IPS-15b (cell line): ENCODE results near the gene PHTF1.

ENCODE experiments used
- H3K27me3 ChIP-seq: one replicate; pipeline ENCODE4 v1.6.1; 2013; ENCODE audit warnings: low read length; ENCODE audit not compliant: control insufficient read depth, insufficient read depth
- H3K36me3 ChIP-seq: one replicate; pipeline ENCODE4 v1.6.1; 2013; ENCODE audit warnings: low read length; ENCODE audit not compliant: control insufficient read depth, insufficient read depth
- H3K4me1 ChIP-seq: one replicate; pipeline ENCODE4 v1.6.1; 2013; ENCODE audit warnings: mild to moderate bottlenecking, low read length; ENCODE audit not compliant: control insufficient read depth, insufficient read depth
- H3K4me3 ChIP-seq: one replicate; pipeline ENCODE4 v1.5.1; 2013; ENCODE audit warnings: low read depth, low read length
- H3K9ac ChIP-seq: one replicate; pipeline ENCODE4 v1.6.1; 2013; ENCODE audit warnings: low read depth, mild to moderate bottlenecking, low read length
- H3K9me3 ChIP-seq: one replicate; pipeline ENCODE4 v1.6.1; 2013; ENCODE audit warnings: mild to moderate bottlenecking, low read length; ENCODE audit not compliant: control insufficient read depth, insufficient read depth

PHTF1 gene

GRCh38 chr1:113692824-113693431 lies 66.4 kb downstream of the PHTF1 start:
- Histone ChIP-seq H3K36me3 (peaks cover 3% of the 10 kb centered on the region), H3K4me3 (no peak overlapping the region), H3K9ac (no peak overlapping the region), H3K9me3 (no peaks in the 10 kb centered on the region), H3K27me3 (no peaks in the 10 kb centered on the region), H3K4me1 (no peaks in the 10 kb centered on the region)

- no peaks in the 10 kb centered on the region for H3K27me3 ChIP-seq
- H3K4me1 ChIP-seq, result no peaks in the 10 kb centered on the region
- no peak overlapping the region for H3K4me3 ChIP-seq
- no peak overlapping the region for H3K9ac ChIP-seq
- H3K9me3 ChIP-seq, result no peaks in the 10 kb centered on the region
- H3K36me3 ChIP-seq, result peaks cover 3% of the 10 kb centered on the region
Measured at GRCh38 chr1:113692342-113692741, 66.9 kb downstream of the PHTF1 start.

- peaks cover 3% of the 10 kb centered on the region for H3K36me3 ChIP-seq
- H3K27me3 ChIP-seq, result no peaks in the 10 kb centered on the region
- H3K9ac ChIP-seq, result no peak overlapping the region
- no peaks in the 10 kb centered on the region for H3K9me3 ChIP-seq
- H3K4me3 ChIP-seq, result no peak overlapping the region
- H3K4me1 ChIP-seq, result no peaks in the 10 kb centered on the region
Measured at GRCh38 chr1:113691184-113691583, 68.1 kb downstream of the PHTF1 start.

GRCh38 chr1:113686891-113687618 lies 72.2 kb downstream of the PHTF1 start:
- H3K4me3 ChIP-seq, result no peak overlapping the region
- H3K36me3 ChIP-seq, result peaks cover 3% of the 10 kb centered on the region
- no peak overlapping the region for H3K9ac ChIP-seq
- no peaks in the 10 kb centered on the region for H3K27me3 ChIP-seq
- H3K4me1 ChIP-seq, result no peaks in the 10 kb centered on the region
- H3K9me3 ChIP-seq, result no peaks in the 10 kb centered on the region

- Histone ChIP-seq H3K27me3 (no peaks in the 10 kb centered on the region), H3K4me3 (no peak overlapping the region), H3K4me1 (peaks cover 9% of the 10 kb centered on the region), H3K9ac (no peak overlapping the region), H3K9me3 (no peaks in the 10 kb centered on the region), H3K36me3 (no peaks in the 10 kb centered on the region)
Measured at GRCh38 chr1:113684153-113684541, 75.1 kb downstream of the PHTF1 start.

- Histone ChIP-seq H3K4me1 (peaks cover 9% of the 10 kb centered on the region), H3K36me3 (no peaks in the 10 kb centered on the region), H3K9ac (no peak overlapping the region), H3K4me3 (no peak overlapping the region), H3K27me3 (no peaks in the 10 kb centered on the region), H3K9me3 (no peaks in the 10 kb centered on the region)
Measured at GRCh38 chr1:113683384-113684152, 75.7 kb downstream of the PHTF1 start.

GRCh38 chr1:113681596-113682337 lies 77.5 kb downstream of the PHTF1 start:
- Histone ChIP-seq H3K4me1 (peaks cover 9% of the 10 kb centered on the region), H3K9me3 (no peaks in the 10 kb centered on the region), H3K9ac (no peak overlapping the region), H3K27me3 (no peaks in the 10 kb centered on the region), H3K36me3 (no peaks in the 10 kb centered on the region), H3K4me3 (no peak overlapping the region)

- Histone ChIP-seq H3K4me3 (no peak overlapping the region), H3K36me3 (no peaks in the 10 kb centered on the region), H3K4me1 (peaks cover 9% of the 10 kb centered on the region), H3K9me3 (no peaks in the 10 kb centered on the region), H3K27me3 (no peaks in the 10 kb centered on the region), H3K9ac (no peak overlapping the region)
Measured at GRCh38 chr1:113678159-113678469, 81.2 kb downstream of the PHTF1 start.

- no peaks in the 10 kb centered on the region for H3K27me3 ChIP-seq
- peaks cover 9% of the 10 kb centered on the region for H3K4me1 ChIP-seq
- no peak overlapping the region for H3K4me3 ChIP-seq
- no peak overlapping the region for H3K9ac ChIP-seq
- H3K9me3 ChIP-seq, result no peaks in the 10 kb centered on the region
- H3K36me3 ChIP-seq, result no peaks in the 10 kb centered on the region
Measured at GRCh38 chr1:113677250-113678158, 81.8 kb downstream of the PHTF1 start.

GRCh38 chr1:113676524-113676923 lies 82.8 kb downstream of the PHTF1 start:
- Histone ChIP-seq H3K9ac (no peak overlapping the region), H3K27me3 (no peaks in the 10 kb centered on the region), H3K4me3 (no peak overlapping the region), H3K9me3 (no peaks in the 10 kb centered on the region), H3K36me3 (no peaks in the 10 kb centered on the region), H3K4me1 (peaks cover 5% of the 10 kb centered on the region)

GRCh38 chr1:113675302-113675701 lies 84.0 kb downstream of the PHTF1 start:
- H3K9me3 ChIP-seq, result no peaks in the 10 kb centered on the region

More at GRCh38 chr1:113675302-113675701, 84.0 kb downstream of the PHTF1 start:
- no peak overlapping the region for H3K9ac ChIP-seq
- H3K4me1 ChIP-seq, result no peaks in the 10 kb centered on the region
- H3K4me3 ChIP-seq, result no peak overlapping the region
- H3K27me3 ChIP-seq, result no peaks in the 10 kb centered on the region
- no peaks in the 10 kb centered on the region for H3K36me3 ChIP-seq
